ENCODE results near the gene LDB3. TPM values are rescaled to one million over a fixed set of nuclear protein-coding genes. Genes with fewer than 3 reads are reported as not detected.

Gene LDB3
- total RNA-seq, 1 experiment from 2014 or later: 0.05 TPM

DNA sequence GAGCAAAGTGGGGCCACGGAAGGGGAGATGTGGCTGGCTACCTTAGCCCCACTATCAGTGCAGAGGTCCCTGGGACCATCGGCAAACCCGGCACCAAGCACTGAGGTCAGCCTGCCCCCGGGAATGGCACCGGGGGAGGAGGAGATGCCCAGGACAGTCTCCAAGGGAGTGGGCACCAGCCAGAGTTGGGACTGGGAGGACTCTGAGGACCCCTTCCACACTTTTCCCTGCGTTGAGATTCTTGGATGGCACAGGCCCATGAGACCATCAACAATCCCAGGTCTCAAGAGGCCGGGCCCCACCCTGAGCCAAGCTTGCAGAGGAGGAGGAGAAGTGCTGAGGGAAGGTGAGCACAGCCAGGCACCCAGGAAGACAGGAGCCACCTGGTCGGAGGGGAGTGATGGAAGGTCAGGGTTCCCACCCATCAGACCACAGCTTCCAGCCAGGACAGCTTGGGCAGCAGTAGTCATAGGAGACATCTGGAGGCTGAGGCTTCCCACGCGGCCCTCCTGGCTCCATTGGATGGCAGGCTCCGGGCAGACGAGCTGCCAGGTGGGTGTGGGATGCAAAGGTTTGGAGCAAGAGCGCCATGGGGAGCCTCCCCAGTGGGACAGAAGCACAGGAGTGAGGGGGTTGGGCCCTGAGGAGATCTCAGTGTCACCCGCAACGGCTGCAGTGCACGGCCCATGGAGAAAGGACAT is 16.5 kb upstream of the LDB3 start:
- no peak for DNase-seq (ENCODE audit: low read depth)

DNA sequence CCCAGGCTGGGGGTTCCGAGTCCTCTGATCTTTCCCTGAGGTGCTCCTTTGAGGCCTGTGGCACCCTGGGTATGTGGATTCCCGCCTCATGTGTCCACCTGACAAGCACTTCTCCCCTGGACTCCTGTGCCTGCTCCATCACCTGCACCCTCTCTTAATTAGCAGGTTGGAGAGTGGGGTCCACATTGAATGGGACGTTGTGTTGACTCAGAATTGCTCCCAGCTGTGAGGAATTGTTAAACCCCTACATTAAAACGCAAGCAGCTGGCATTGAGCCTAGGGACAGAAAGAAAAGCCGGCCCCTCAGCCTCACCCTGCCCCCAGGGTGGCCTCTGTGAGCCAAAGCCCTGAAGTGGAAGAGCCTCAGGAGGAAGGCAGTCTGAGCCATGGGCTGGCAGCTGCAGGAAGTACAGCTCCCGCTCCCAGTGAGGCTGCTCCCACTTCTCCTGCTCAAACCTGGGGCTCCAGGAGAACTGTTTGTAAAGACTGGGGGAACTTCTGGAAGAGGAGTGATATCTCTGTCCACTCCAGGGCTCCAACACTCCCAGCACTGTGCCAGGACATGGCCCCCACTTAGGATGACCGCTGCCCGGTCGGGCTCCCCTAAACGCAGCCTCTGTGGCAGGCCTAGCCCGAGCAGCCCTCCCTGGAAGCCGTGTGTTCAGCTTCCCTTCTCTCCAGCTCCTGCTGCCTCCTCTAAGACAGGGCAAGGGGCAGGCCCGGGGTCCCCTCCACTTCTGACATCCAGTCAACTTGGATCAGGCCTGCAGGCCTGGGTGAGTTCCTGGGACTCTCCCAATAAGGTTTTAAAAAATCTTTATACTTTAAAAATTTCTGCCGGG is 15.7 kb upstream of the LDB3 start:
- peak; percentile 41 for DNase-seq (ENCODE audit: low read depth)

DNA sequence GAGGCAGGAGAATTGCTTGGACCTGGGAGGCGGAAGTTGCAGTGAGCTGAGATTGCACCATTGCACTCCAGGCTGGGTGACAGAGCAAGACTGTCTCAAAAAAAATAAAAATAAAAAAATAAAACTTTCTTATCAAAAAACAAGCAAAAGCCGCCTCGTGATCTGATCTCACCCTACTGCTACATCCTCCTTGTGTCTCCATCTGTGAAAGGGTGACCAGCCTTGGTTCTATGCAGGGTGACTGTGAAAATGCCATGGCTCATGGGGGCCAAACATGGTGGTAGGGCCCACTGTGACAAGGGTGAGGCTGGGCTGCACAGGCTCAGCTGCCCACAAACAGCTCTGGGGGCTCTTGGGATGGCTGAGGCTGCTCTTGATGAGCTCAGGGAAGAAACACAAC is 14.9 kb upstream of the LDB3 start:
- no peak for DNase-seq (ENCODE audit: low read depth)

DNA sequence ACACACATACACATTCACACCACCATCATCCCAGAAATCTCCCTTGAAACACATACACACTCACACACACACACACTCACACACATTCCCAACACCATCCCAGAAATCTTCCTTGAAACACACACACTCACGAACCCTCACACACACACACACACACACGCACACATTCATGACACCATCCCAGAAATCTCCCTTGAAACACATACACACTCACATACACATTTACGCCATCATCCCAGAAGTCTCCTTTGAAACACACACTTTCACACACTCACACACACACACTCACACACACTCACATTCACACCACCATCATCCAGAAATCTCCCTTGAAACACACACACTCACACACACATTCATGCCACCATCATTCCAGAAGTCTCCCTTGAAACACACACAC is 14.3 kb upstream of the LDB3 start:
- no peak for DNase-seq (ENCODE audit: low read depth)

DNA sequence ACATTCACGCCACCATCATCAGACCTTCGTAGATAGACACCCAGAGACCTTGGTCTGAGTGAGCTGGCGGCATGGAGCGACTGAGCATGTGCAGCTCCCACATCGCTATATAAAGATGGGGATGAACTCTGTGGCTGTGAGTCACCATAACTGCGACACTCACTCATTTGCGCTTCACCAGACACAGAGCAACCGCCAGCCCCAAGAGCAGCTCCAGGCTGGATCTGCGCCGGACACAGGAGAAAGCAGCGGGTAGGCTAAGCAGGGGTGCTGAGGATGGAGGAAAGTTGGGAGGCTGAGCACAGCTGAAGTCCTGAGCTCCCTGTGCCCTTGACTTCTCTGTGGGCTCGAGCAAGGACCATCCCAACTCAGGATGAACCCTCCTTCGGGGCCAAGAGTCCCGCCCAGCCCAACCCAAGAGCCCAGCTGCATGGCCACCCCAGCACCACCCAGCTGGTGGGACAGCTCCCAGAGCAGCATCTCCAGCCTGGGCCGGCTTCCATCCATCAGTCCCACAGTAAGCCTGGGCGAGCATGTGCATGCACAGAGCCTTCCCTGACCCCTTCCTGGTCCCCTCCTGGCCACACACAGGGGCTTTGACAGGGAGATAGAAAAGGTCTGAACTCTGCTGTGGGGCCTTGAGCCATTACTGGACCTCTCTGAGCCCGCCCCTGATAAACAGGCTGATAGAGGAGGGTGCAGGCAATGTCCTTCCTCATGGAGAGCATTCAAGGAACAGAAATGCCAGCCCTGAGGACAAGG is 13.7 kb upstream of the LDB3 start, which contains the start of gene OPN4:
Gene OPN4 (plus strand): TSS at position 137 of the 762 bp plus-strand sequence. CDS start 237 bp downstream, at position 374.
- DNase-seq (ENCODE audit: low read depth): peak; percentile 81

DNA sequence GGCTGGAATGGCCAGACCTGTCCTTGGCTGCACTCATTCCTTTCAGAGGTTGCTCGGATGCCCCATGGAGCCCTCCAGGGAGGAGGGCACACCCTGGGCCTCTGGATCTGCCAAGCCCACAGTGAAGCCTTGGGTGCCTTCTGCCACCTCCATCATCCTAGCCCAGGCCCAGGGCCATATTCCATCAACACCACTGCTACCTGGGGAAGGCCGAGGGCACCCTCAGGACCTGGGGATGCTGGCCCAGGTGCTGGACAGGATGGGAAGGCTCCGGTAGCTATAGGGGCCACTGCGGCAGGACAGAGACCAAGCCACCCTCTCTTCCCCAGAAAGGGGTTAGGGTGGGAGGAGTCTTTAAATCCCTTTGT is 13.2 kb upstream of the LDB3 start:
- no peak for DNase-seq (ENCODE audit: low read depth)

DNA sequence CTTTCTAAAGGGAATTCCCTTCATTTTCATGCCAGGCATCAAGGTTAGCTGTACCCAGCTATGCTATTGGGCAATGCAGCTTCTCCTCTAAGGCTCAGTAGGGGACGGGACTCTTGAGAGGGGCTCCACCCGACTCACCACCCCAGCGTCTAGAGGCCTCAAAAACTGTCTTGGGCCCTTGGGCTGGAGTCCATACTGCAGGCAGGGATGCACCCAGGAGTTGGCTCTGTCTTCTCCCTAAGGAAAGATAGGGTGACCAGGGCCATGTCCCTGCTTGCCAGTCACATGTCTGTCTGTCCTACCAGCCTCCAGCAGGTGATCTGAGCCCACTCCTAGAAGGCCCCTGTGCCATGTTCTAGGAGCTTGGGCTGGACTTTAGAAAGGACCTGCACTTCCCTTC is 12.7 kb upstream of the LDB3 start:
- DNase-seq (ENCODE audit: low read depth): no peak

DNA sequence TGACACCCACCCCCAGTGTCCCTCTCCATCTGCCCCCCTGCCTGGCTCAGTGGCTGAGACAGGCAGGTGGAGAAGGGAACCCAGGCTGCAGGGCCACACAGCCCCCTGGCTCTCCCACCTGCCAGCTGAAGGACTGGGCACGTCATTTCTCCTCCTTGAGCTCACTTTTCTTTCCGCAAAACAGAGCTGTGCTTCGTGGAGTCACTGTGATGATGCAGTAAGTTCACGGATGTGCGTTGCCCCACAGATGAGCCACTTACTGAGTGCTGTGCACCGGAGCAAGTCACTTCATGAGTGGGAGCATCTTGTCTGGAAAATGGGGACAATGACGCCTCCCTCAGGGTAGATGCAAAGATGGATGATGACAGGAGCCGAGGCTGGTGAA is 11.3 kb upstream of the LDB3 start:
- DNase-seq (ENCODE audit: low read depth): no peak

DNA sequence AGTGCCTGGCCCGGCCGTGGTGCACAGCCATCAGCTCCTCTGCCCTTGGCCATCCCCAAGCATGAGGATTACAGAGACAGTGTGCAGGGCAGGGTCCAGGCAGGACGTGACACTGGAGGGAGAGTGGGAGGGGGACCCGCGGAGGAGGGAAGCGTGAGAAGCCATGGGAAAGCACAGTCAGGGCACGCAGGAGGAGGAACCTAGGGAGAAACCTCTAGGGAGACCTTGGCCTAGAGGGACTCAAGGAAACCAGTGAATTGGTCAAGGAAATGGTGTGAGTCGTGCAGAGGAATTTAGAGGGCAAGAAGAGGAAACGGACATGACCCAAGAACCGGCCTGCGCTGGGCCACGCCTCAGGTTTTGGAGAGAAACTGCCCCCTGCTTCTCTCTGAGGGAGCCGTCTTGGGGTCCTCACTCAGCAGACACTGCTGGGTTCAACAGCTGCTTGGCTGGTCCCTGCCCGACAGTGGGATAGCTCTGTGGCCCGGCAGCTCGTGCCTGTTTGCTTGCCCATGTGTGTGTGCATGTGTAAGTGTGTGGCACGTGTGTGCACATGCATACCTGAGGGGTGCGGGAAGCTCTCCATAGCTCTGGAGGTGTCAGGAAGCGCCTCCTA is 10.8 kb upstream of the LDB3 start:
- DNase-seq (ENCODE audit: low read depth): peak; percentile 40

DNA sequence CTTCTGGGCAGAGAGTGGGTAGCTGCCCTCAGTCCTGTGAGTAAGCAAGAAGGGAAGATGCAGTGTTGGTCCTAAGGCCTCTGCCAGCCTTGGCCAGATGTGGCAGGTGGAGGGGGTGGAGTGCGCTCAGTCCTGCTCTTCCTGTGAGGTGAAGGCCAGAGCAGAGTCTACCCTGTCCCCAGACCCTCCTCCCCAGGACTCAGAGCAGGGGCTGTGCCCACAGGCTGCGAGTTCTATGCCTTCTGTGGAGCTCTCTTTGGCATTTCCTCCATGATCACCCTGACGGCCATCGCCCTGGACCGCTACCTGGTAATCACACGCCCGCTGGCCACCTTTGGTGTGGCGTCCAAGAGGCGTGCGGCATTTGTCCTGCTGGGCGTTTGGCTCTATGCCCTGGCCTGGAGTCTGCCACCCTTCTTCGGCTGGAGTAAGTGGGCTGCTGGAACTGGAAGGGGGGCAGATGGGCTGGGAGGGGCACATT is 10.0 kb upstream of the LDB3 start:
- no peak for DNase-seq (ENCODE audit: low read depth)

DNA sequence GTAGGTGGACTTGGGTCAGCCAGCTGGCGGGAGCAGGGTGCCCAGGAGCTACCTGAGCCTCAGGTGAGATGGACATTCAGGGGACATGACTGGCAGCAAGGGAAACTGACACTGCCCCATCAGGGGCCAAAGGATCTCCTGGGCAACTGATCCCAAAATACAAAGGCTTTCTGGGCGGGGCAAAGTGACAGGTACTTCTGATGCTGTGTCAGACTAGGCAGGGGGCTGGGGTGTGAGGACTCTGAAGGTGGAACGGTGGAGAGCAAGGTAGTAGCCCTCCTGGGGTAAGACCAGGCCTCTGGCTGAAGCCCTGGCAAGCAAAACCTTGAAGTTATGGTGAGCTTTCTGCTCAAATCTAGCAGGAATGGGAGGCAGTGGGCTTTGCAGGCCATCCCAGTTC is 9.6 kb upstream of the LDB3 start:
- no peak for DNase-seq (ENCODE audit: low read depth)

DNA sequence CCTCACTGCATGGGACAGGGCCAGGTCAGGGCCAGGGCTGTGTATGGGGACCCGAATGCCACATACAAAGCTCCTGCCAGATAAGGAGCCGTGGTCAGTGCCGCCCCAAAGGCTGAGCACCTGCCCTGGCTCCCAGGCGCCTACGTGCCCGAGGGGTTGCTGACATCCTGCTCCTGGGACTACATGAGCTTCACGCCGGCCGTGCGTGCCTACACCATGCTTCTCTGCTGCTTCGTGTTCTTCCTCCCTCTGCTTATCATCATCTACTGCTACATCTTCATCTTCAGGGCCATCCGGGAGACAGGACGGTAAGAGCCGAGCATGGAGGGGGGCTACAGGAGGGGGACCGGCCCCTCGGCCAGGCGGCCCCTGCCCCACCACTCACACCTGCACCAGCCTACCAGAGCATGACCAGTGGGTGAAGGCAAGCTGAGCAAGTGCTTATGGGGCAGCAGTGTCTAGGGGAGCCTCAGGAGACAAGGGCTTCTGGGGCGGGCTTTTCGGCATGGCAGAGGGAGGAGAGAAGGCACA is 9.1 kb upstream of the LDB3 start:
- no peak for DNase-seq (ENCODE audit: low read depth)

DNA sequence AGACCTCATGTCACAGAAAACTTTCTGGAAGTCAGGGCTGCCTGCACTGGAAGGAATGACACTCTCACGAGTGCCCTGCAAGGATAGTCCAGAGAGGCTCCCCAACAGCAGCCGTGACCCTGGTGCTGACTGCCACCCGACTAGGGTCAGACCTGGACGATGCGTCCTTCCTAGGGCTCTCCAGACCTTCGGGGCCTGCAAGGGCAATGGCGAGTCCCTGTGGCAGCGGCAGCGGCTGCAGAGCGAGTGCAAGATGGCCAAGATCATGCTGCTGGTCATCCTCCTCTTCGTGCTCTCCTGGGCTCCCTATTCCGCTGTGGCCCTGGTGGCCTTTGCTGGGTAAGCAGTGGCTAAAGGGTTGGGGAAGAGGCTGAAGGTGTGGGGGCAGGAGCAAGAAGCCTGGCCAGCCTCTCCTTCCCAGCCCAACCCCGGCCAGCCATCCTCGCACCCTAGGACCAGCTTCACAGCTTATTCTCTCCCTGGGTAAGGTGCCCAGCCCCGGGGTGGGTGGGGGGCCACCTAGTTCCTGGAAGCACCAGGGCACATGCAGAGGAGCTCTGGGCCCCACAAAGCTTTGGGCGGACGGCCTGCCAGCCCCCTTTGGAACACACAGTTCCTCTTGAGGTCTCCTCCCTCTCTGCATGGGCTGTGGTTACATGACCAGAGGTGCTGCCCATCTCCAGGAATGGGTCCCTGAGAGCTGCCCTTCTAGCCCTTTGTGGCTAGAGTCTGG is 8.4 kb upstream of the LDB3 start:
- no peak for DNase-seq (ENCODE audit: low read depth)

DNA sequence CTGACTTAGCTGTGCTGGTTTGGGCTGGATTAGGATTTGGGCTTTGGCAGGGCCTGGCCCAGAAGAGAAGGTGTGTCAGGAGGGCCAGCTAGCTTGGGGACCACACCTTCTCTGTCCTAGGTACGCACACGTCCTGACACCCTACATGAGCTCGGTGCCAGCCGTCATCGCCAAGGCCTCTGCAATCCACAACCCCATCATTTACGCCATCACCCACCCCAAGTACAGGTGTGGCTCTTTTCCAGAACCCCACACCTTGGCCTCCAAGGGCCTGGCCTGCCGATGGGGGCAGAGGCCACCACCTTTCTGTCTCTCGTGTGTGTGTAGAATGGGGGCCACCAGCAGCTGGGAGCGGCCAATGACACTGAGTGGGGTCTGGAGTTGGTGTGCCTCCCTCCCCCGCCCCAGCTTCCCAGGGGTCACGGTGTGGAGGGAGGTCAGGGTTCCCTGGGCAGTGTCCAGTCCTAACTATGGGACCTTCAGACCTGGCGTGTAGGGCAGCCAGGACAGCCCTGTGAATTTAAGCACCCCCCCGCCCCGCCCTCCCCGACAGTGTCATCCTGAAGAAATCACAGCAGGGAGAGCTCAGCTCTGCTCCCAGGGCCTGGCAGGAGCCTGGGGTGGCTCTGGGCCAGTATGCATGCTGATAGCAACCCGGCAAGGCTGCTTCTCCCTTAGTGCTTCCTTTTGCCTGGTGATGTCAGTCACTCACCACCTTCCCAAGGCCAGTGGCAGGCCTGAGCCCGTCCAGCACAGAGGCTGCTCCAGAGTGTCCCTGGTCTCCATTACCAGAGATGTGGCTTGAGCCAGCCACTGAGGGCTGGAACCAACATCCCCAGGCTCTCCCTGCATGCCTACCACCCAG is 6.9 kb upstream of the LDB3 start:
- DNase-seq (ENCODE audit: low read depth): peak; percentile 34

DNA sequence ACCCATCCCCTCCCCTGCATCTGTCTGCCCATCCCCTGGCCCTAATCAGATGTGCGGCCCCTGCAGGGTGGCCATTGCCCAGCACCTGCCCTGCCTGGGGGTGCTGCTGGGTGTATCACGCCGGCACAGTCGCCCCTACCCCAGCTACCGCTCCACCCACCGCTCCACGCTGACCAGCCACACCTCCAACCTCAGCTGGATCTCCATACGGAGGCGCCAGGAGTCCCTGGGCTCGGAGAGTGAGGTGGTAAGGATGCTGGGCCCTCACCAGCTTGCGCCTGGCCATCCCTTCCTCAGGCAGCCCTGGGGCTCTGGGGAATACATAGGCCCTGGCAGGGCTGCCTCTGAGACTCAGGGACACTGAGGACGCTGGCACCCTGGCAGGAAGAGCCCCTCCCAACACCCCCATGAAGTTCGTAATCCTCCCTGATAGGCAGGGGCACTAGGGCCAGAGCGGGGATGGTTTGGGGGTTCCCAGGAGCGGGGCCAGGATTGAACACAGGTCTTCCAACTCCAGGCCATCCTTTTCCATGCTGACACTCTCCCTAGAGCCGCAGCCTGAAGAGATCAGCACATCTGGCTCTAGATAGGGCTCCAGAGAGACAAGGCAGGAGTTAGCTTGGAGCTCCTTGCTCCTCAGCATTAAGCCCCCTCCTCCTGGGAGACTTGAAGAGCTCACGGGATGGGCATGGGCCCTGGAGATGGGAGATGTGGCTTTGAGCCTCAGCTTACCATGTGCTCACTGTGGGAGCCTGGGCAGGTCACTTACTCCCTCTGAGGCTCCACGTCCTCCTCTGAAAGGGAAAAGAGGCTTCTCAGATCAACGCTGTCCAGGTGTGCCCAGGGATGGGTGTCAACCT is 5.9 kb upstream of the LDB3 start:
- no peak for DNase-seq (ENCODE audit: low read depth)

DNA sequence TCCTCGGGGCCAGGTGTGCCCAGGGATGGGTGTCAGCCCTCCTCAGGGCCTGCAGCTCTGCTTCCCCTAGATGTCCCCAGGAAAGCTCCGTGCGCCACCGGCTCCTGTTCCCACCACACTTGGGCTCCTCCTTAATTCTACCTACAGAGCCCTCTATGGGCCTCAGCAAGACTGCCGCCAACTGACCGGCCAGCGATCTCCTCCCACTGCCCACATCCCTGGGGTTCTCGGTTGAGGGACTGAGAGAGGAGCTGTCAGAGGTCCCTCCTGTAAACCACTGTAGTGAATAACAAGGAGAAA is 5.3 kb upstream of the LDB3 start:
- DNase-seq (ENCODE audit: low read depth): no peak

DNA sequence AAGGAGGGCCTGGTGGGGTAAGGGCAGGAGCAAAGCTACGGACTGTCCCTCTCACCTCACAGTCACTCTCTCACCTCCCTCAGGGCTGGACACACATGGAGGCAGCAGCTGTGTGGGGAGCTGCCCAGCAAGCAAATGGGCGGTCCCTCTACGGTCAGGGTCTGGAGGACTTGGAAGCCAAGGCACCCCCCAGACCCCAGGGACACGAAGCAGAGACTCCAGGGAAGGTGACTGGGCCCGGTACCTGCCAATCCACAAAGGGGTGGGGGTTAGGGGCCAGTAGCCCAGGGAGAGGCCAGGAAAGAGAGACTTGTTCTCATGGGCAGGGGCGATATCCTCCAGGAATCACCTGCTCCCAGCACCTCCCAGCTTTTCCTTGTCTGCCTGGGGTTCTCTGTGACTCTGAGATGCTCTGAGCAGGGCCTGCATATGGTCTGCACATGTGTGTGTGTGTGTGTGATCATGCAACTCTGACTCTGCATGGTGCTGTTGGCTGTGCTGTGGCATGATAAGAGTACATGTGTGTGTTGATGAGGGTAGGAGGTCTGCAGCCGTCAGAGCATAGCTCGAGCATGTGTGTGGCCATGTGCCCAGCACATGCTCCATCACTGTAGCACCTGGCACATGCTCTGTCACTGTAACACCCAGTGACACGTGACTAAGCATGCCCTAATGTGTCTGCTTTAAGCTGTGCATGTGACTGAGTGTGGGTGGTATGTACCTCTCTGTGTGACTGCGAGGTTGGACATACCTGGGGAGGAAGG is 4.6 kb upstream of the LDB3 start:
- no peak for DNase-seq (ENCODE audit: low read depth)

All from M059J (cell line).